Measurements from ENCODE around the gene GOT2. TPM values are rescaled to one million over a fixed set of nuclear protein-coding genes. Genes with fewer than 3 reads are reported as not detected.
"Not testable (repeated sequence)": the region's sequence is repeated elsewhere in the genome, so short reads cannot be mapped to it uniquely, and the experiment has no call there.

GOT2 gene
- total and polyA plus RNA-seq, 4 experiments from 2014 or later = 37.1 to 113 (median 64.3) TPM

- H3K27me3 Mint-ChIP-seq; H3K27me3 ChIP-seq (ENCODE audit: insufficient read depth, low read length); H3K4me3 Mint-ChIP-seq; H3K27ac Mint-ChIP-seq; H3K36me3 Mint-ChIP-seq; CTCF ChIA-PET (ENCODE audit: partially characterized antibody); POLR2A ChIA-PET (ENCODE audit: partially characterized antibody); H3K4me3 ChIP-seq (ENCODE audit: low read length in 2 of 2); DNase-seq; H3K27ac ChIP-seq (ENCODE audit: low read depth, low read length); intact Hi-C loops (cut with micrococcal nuclease); H3K36me3 ChIP-seq (ENCODE audit: insufficient read depth, low read length); H3K9me3 Mint-ChIP-seq; H3K9me3 ChIP-seq (ENCODE audit: control insufficient read depth in 1 of 2, low read length in 2 of 2): not testable (repeated sequence)
- peaks cover 11 to 21% (median 14%) of the 10 kb centered on the region in 4 donors for H3K4me1 Mint-ChIP-seq
- H3K4me1 ChIP-seq (ENCODE audit: insufficient read depth, low read length) = peaks cover 20% of the 10 kb centered on the region
These were observed 47.0 kb downstream of the GOT2 start for GRCh38 chr16:58686985-58687706.

GRCh38 chr16:58685084-58685449 is 49.0 kb downstream of the GOT2 start:
- intact Hi-C loops (cut with micrococcal nuclease) = no loop called here
- Histone ChIP-seq H3K27ac (ENCODE audit: low read depth, low read length) (no peak overlapping the region), H3K4me1 (ENCODE audit: insufficient read depth, low read length) (peaks cover 20% of the 10 kb centered on the region), H3K36me3 (ENCODE audit: insufficient read depth, low read length) (no peaks in the 10 kb centered on the region), H3K4me3 (ENCODE audit: low read length in 2 of 2) (peak overlapping the region; percentile 46 to 82), H3K9me3 (ENCODE audit: control insufficient read depth in 1 of 2, low read length in 2 of 2) (no peaks in the 10 kb centered on the region), H3K27me3 (ENCODE audit: insufficient read depth, low read length) (no peaks in the 10 kb centered on the region)
- Mint-ChIP-seq H3K27me3 (peaks cover 2 to 3% of the 10 kb centered on the region in 2 donors), H3K36me3 (peaks cover 3 to 10% of the 10 kb centered on the region in 2 donors), H3K4me3 (peak overlapping the region; percentile 46 to 93 (median 92)), H3K4me1 (peaks cover 11 to 22% (median 18%) of the 10 kb centered on the region in 4 donors), H3K9me3 (peaks cover 0 to 2% (median 0%) of the 10 kb centered on the region in 8 donors), H3K27ac (peak overlapping the region in 4 of 7 donors; percentile 38 to 91 (median 88))
- POLR2A ChIA-PET (ENCODE audit: partially characterized antibody) = interaction anchor here (0.6 to 1.9 kb wide), 6 partner anchors 12 to 293 kb away, joined by 3 to 12 read pairs (median 4); partner anchors contain the start of genes CNOT1 and GINS3
- CTCF ChIA-PET (ENCODE audit: partially characterized antibody) = interaction anchor here (1.1 to 1.2 kb wide), 2 partner anchors 71 to 173 kb away, joined by 3 to 6 read pairs; no protein-coding TSS in a partner anchor
- DNase-seq = no peak

GRCh38 chr16:58684354-58685083 is 49.6 kb downstream of the GOT2 start, which contains the start of gene SLC38A7:
Gene SLC38A7, minus strand, starts transcription at chr16:58684770. Its CDS starts 4,644 bp downstream, at chr16:58680126.
- Mint-ChIP-seq H3K4me3 (peak within 1 kb of the TSS; percentile 88 to 93 (median 92)), H3K27me3 (peaks cover under 1% of the 10 kb centered on the region in 2 donors), H3K4me1 (peaks cover 11 to 22% (median 18%) of the 10 kb centered on the region in 4 donors), H3K27ac (peak within 1 kb of the TSS; percentile 38 to 91 (median 89)), H3K36me3 (peaks cover 3 to 11% of the 10 kb centered on the region in 2 donors), H3K9me3 (peaks cover 0 to 2% (median 0%) of the 10 kb centered on the region in 8 donors)
- Histone ChIP-seq H3K27ac (ENCODE audit: low read depth, low read length) (peak within 1 kb of the TSS; percentile 55), H3K4me1 (ENCODE audit: insufficient read depth, low read length) (peaks cover 20% of the 10 kb centered on the region), H3K4me3 (ENCODE audit: low read length in 2 of 2) (peak within 1 kb of the TSS; percentile 46 to 82), H3K36me3 (ENCODE audit: insufficient read depth, low read length) (no peaks in the 10 kb centered on the region), H3K9me3 (ENCODE audit: control insufficient read depth in 1 of 2, low read length in 2 of 2) (no peaks in the 10 kb centered on the region), H3K27me3 (ENCODE audit: insufficient read depth, low read length) (no peaks in the 10 kb centered on the region)
- ChIA-PET CTCF (ENCODE audit: partially characterized antibody) (interaction anchor here (1.1 to 1.3 kb wide), 3 partner anchors 13 to 172 kb away, joined by 3 to 6 read pairs (median 3); no protein-coding TSS in a partner anchor), POLR2A (ENCODE audit: partially characterized antibody) (interaction anchor here (0.6 to 1.9 kb wide), 7 partner anchors 13 to 292 kb away, joined by 3 to 12 read pairs (median 4); partner anchors contain the start of genes CNOT1 and GINS3)
- intact Hi-C loops (cut with micrococcal nuclease) = loop anchor here (1.0 kb wide), 2 partner anchors 50 to 54 kb away; partner anchors contain the start of gene GOT2
- peak; percentile 58 to 70 (median 60) for DNase-seq

GRCh38 chr16:58684001-58684353 is 50.1 kb downstream of the GOT2 start:
- H3K4me3 ChIP-seq (ENCODE audit: low read length in 2 of 2) = peak overlapping the region; percentile 46 to 82
- POLR2A ChIA-PET (ENCODE audit: partially characterized antibody) = interaction anchor here (1.1 to 1.9 kb wide), 4 partner anchors 13 to 72 kb away, joined by 3 to 12 read pairs (median 6); partner anchors contain the start of gene CNOT1
- peaks cover 3 to 11% of the 10 kb centered on the region in 2 donors for H3K36me3 Mint-ChIP-seq
- H3K9me3 ChIP-seq (ENCODE audit: control insufficient read depth in 1 of 2, low read length in 2 of 2) = no peaks in the 10 kb centered on the region
- DNase-seq = no peak
- peak overlapping the region; percentile 88 to 93 (median 92) for H3K4me3 Mint-ChIP-seq
- no peaks in the 10 kb centered on the region for H3K27me3 Mint-ChIP-seq
- H3K9me3 Mint-ChIP-seq = peaks cover 0 to 2% (median 0%) of the 10 kb centered on the region in 8 donors
- no peaks in the 10 kb centered on the region for H3K27me3 ChIP-seq (ENCODE audit: insufficient read depth, low read length)
- no peaks in the 10 kb centered on the region for H3K36me3 ChIP-seq (ENCODE audit: insufficient read depth, low read length)
- H3K4me1 ChIP-seq (ENCODE audit: insufficient read depth, low read length) = peaks cover 20% of the 10 kb centered on the region
- intact Hi-C loops (cut with micrococcal nuclease) = loop anchor here (1.0 kb wide), 2 partner anchors 50 to 54 kb away; partner anchors contain the start of gene GOT2
- CTCF ChIA-PET (ENCODE audit: partially characterized antibody) = interaction anchor here (0.6 to 1.3 kb wide), 4 partner anchors 12 to 172 kb away, joined by 3 to 6 read pairs (median 4); no protein-coding TSS in a partner anchor
- H3K27ac Mint-ChIP-seq = peak overlapping the region; percentile 38 to 91 (median 89)
- H3K27ac ChIP-seq (ENCODE audit: low read depth, low read length) = peak overlapping the region; percentile 55
- H3K4me1 Mint-ChIP-seq = peaks cover 11 to 22% (median 18%) of the 10 kb centered on the region in 4 donors

GRCh38 chr16:58679763-58680162 is 54.4 kb downstream of the GOT2 start:
- Histone ChIP-seq H3K4me3 (ENCODE audit: low read length in 2 of 2) (no peak overlapping the region), H3K27me3 (ENCODE audit: insufficient read depth, low read length) (no peaks in the 10 kb centered on the region), H3K9me3 (ENCODE audit: control insufficient read depth in 1 of 2, low read length in 2 of 2) (no peaks in the 10 kb centered on the region), H3K4me1 (ENCODE audit: insufficient read depth, low read length) (peaks cover 17% of the 10 kb centered on the region), H3K36me3 (ENCODE audit: insufficient read depth, low read length) (no peaks in the 10 kb centered on the region), H3K27ac (ENCODE audit: low read depth, low read length) (no peak overlapping the region)
- Mint-ChIP-seq H3K9me3 (peaks cover 0 to 2% (median 0%) of the 10 kb centered on the region in 8 donors), H3K4me3 (no peak overlapping the region), H3K36me3 (peaks cover 18 to 25% of the 10 kb centered on the region in 2 donors), H3K4me1 (peaks cover 11 to 21% (median 17%) of the 10 kb centered on the region in 4 donors), H3K27me3 (no peaks in the 10 kb centered on the region), H3K27ac (no peak overlapping the region)
- ChIA-PET CTCF (ENCODE audit: partially characterized antibody) (no interaction called here), POLR2A (ENCODE audit: partially characterized antibody) (no interaction called here)
- no peak for DNase-seq
- intact Hi-C loops (cut with micrococcal nuclease) = no loop called here

GRCh38 chr16:58678716-58679115 is 55.4 kb downstream of the GOT2 start:
- ChIA-PET CTCF (ENCODE audit: partially characterized antibody) (no interaction called here), POLR2A (ENCODE audit: partially characterized antibody) (interaction anchor here (0.6 kb wide), 1 partner anchor 861 kb away, joined by 4 read pairs; no protein-coding TSS in a partner anchor)
- Histone ChIP-seq H3K9me3 (ENCODE audit: control insufficient read depth in 1 of 2, low read length in 2 of 2) (no peaks in the 10 kb centered on the region), H3K27ac (ENCODE audit: low read depth, low read length) (no peak overlapping the region), H3K4me3 (ENCODE audit: low read length in 2 of 2) (no peak overlapping the region), H3K27me3 (ENCODE audit: insufficient read depth, low read length) (no peaks in the 10 kb centered on the region), H3K4me1 (ENCODE audit: insufficient read depth, low read length) (peaks cover 8% of the 10 kb centered on the region), H3K36me3 (ENCODE audit: insufficient read depth, low read length) (no peaks in the 10 kb centered on the region)
- H3K9me3 Mint-ChIP-seq = peaks cover 0 to 2% (median 0%) of the 10 kb centered on the region in 8 donors
- H3K36me3 Mint-ChIP-seq = peaks cover 19 to 25% of the 10 kb centered on the region in 2 donors
- peaks cover 5 to 12% (median 11%) of the 10 kb centered on the region in 4 donors for H3K4me1 Mint-ChIP-seq
- no peak overlapping the region for H3K27ac Mint-ChIP-seq
- intact Hi-C loops (cut with micrococcal nuclease) = no loop called here
- no peak overlapping the region for H3K4me3 Mint-ChIP-seq
- DNase-seq = no peak
- no peaks in the 10 kb centered on the region for H3K27me3 Mint-ChIP-seq
